CD4-positive, alpha-beta T cell treated with Interleukin-15 for 1 hour (primary cell): Measurements from ENCODE around the gene STK39.

Experiments used
- DNase-seq: peaks from one replicate; pipeline ENCODE4 v3.0.0-alpha.2; 2020

The STK39 gene

GRCh38 chr2:168182550-168183249 lies 64.7 kb downstream of the STK39 start:
- DNase-seq: no peak

DNA sequence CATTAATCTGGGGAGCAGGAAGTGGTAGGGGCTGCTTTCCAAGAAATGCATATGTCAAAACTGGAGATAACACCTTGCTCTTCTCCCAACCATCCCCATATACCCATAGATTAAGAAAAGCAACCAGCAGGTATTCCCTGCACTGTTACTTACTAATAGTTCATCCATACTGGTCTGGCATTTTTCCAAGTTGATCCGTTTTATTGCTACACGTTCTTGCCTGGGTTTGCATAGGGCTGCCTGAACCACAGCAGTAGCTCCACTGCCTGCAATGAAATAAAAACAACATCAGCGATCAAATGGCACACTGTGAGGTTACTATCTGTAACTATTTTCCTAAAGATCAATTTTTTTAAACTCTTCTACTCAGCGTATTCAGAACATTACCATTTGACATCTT lies 65.6 kb downstream of the STK39 start:
- DNase-seq: no peak

DNA sequence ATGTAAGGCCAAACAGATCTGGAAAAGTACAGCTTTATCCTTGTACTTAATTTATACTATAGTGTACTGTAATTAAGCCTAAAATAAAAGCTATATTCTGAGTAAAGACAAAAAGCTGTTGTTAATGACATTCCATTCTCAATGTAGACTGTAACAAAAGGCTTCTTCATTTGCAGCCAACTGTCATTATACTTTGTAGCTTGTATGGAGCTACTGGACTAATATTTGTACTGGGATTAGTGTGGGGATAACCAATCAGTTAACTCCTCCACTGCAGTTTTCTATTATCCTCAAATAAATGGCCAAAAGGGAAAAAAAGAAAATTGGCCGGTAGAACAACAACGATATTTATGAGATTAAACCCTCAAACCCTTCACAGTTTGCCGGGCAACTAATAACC lies 66.5 kb downstream of the STK39 start:
- DNase-seq: no peak

- no peak for DNase-seq
These were observed 66.9 kb downstream of the STK39 start for GRCh38 chr2:168180483-168180882.

GRCh38 chr2:168179592-168179991 lies 67.8 kb downstream of the STK39 start:
- DNase-seq: no peak

- no peak for DNase-seq
These were observed 68.7 kb downstream of the STK39 start for GRCh38 chr2:168178520-168179324.

- DNase-seq: no peak
These were observed 71.0 kb downstream of the STK39 start for GRCh38 chr2:168176402-168176801.

DNA sequence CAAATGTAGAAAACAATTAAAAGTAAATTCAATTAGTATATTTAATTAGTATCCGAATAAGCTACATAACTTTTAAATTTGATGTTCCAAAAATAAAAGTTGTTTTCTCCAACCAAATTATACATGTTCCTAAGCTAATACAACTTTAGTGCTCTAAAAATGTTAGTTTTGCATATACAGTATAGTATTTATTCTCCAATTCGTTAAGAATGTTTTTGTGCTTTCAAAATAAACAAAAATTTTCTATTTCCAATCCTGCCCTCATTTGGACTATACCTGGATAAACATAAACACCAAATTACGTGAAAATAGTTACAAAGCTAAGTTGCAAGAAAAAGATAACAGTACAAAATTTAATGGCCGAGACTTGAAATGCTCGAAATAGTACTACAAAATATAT lies 71.9 kb downstream of the STK39 start:
- no peak for DNase-seq

- DNase-seq: no peak
These were observed 72.6 kb downstream of the STK39 start for GRCh38 chr2:168174756-168175155.

GRCh38 chr2:168172071-168172470 lies 75.3 kb downstream of the STK39 start:
- no peak for DNase-seq

DNA sequence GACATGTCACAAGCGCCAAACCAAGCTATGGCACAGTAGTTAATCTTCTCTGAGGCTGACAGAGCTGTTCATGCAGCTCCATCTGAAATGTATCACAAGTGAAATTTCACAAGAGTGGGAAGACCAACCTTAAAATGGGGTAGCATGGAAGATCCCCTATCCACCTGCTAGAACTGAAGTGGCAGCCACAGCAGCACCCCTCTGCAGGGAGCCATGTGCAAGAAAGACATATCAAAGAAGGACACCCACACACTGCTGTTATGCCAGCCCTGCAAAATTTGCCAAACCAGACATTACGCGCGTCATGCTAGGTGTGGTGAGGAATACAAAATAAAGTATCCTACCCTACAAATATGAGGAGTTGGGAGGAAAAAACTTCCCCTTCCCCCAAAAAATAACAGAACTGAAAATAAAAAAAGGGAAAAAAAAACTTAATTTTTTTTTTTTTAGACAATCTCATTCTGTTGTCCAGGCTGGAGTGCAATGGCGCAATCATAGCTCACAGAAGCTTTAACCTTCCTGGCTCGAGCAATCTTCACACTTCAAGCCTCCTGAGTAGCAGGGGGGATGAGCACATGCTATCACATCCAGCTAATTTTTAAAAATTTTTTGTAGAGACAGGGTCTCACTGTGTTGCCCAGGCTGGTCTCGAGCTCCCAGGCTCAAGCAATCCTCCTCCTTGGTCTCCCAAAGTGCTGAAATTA lies 76.2 kb downstream of the STK39 start:
- DNase-seq: no peak

DNA sequence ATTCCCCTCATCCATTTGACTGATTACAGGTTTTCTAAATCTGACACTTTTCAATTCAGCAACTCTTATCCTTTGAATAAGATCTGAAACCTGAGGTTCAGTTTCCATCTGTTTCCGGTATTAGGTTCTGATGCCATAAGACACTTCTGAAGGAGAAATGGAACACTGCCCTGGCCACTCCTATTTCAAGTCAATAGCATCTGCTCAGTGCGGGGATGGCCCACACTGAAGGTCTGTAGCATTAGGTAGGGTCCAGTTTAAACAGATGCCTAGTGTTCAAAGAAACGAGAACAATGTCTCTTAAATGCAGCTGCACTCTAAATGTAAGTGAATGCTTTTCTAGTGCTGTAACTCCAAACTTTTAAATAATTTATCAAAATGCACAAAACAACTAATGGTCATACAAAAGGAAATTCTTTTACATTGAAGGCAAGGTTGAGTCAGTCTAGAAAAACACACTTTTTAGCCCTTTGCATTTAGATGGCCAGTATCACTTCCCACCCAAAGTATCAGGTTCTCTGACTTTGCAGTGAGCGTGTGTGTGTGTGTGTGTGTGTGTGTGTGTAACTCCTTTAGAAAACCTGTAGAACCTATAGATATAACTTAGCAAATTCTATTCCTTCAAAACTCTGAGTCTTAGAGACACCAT lies 78.2 kb downstream of the STK39 start:
- no peak for DNase-seq

GRCh38 chr2:168167511-168168263 lies 79.7 kb downstream of the STK39 start:
- no peak for DNase-seq

- no peak for DNase-seq
These were observed 80.4 kb downstream of the STK39 start for GRCh38 chr2:168166902-168167510.

DNA sequence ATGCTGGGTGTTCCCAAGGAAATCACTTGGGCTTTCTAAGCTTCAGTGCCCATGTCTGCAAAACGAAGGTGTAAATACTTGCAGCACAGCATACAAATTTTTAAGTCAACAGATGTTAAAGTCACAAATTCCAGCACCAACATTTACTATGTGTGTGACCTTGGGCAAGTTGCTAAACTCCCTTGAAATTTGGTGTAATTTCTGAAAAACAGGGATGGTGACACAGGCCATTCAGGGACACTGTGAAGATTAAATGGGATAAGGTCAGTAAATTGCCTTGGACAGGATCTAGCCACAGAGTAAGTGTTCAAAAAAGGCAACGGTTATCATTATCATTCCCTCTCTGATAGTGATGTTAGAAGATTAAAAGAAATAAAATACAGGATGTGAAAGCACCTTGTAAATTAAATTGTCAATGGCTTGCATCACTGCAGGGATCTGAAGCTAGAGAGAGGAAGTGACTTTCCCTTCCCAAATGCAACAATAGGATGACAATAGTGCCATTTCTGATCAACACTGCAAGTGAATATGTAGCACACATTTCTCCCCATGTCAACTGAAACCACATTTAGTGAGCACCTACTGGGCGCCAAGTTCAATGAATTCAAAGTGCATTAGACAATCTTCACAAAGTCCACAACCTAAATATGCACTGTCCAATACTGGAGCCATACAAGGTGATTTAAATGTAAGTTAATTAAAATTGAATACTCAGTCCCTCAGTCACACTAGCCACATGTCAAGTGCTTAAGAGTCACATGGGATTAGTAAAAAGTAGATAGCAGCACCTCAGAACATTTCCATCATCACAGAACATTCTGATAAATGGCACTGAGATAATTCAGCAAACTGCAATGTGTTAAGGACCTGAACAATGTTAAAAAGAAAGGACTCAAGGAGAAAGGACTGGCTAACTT lies 81.2 kb downstream of the STK39 start:
- DNase-seq: no peak

DNA sequence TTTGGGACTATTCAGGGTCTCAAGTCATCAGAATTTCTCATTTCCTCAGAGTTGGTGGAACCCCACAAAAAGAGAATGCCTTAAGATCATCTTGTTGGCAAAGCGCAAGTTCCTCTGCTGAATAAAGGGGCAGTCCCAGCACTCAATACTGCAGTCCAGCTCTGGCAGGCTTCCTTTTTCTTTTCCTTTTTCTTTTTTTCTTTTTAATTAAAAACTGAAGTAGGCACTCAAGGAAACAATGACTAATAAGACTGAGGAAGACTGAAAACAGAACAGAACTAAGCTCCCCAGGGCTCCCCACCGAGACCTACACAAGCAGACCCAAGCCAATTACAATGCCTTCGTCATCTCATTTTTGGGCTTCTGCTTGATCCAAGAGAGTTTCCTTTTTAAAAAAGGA lies 82.0 kb downstream of the STK39 start:
- DNase-seq: no peak

DNA sequence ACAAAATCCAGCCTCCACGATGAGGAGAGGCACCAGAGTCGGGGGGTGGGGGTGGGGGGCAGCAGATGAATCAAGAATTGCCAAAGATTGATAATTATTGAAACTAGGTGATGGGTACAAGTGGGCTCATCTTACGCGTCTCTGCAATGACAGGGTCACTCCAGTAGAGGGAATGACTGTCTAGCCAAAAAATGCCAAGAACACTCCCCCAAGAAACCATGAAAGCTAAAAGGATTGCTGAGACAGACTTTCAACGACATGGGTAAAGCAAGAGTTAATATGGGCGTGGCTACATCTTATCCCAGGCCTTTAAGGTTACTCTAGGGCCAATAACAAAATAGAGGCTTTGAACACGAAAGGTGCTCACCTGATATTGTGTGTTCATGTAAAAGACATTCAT lies 86.5 kb downstream of the STK39 start:
- DNase-seq: no peak

DNA sequence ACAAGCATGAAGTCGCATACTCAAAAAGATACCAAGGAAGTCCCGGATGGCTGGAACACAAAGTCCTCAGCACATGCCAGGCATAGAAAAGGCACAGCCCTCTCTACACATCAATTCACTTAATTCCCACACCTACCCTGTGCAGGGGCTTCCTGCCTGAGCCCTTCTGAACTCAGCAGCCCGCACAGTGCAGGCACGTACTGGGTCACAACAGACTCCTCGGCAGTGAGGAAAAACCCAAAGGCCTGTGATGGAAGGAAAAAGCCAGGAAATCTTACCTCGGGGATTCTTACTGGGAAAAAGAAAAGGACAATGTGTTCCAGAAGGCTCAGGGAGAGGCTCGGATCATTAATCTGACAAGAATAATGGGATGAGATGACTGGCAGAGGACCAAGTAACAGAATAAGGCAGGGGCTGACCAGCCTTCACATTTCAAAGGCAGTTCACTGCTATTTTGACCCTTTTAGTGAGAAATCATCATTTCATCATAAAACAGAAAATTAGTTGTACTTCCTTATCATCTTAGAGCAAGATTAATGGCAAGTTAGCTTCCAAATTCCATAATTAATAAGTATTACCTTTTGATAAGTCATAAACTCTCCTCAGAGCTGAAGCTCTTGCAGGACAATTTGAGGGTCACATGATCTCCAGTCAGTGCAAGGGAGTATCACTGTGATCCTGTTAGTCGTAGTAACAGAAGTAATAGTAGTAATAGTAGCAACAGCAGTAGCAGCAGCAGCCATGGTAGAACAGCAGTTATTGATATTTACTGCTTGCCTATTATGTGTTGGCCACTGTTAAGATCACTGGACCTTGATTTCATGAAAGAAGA lies 87.4 kb downstream of the STK39 start:
- DNase-seq: no peak

DNA sequence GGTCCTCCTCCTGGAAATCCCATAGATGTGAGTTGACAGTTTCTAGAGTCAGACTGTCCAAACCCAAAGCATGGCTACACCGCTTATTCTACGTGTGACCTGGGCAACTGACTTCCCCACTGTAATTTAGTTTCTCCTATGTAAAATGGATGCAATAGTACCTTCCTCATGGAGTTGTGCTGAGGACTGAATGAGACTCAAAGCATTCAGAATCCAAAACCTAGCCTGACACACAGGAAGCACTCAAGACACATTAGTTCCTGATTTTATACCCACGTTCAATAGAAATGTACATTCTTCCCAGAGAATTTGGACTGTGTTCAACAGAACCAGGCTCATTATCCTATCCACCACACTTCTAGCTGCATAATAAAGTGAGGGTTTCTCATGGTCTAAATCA lies 88.8 kb downstream of the STK39 start:
- DNase-seq: no peak

- no peak for DNase-seq
These were observed 89.5 kb downstream of the STK39 start for GRCh38 chr2:168157926-168158325.
